GOT3 (cell line): ENCODE measurements around the gene UBE2Z.
"Not testable (repeated sequence)": the region's sequence is repeated elsewhere in the genome, so short reads cannot be mapped to it uniquely, and the experiment has no call there.

ENCODE experiments used
- DNase-seq: peaks from one replicate; lab custom pipeline; 2025; ENCODE audit warnings: mixed read lengths; lab: John Stamatoyannopoulos, UW

Gene UBE2Z

GRCh38 chr17:48908047-48908843, at the start of gene UBE2Z:
Gene UBE2Z (plus strand): TSS chr17:48908407. CDS start chr17:48908504, 97 bp downstream.
- DNase-seq, result peak; percentile 81

GRCh38 chr17:48860034-48860433, 48.2 kb upstream of the UBE2Z start:
- DNase-seq, result no peak

- no peak for DNase-seq
Observed at GRCh38 chr17:48860456-48860855, 47.8 kb upstream of the UBE2Z start.

- DNase-seq, result no peak
Observed at GRCh38 chr17:48868916-48869500, 39.2 kb upstream of the UBE2Z start.

GRCh38 chr17:48869821-48870318, 38.3 kb upstream of the UBE2Z start:
- DNase-seq, result no peak

GRCh38 chr17:48871035-48871550, 37.1 kb upstream of the UBE2Z start:
- no peak for DNase-seq

- DNase-seq, result no peak
Observed at GRCh38 chr17:48871551-48872351, 36.5 kb upstream of the UBE2Z start.

GRCh38 chr17:48872409-48872808, 35.8 kb upstream of the UBE2Z start:
- not testable (repeated sequence) for DNase-seq

- DNase-seq, result no peak
Observed at GRCh38 chr17:48873209-48873608, 35.0 kb upstream of the UBE2Z start.

- DNase-seq, result no peak
Observed at GRCh38 chr17:48873696-48874443, 34.3 kb upstream of the UBE2Z start.

GRCh38 chr17:48878920-48879898, 29.0 kb upstream of the UBE2Z start:
- no peak for DNase-seq

- no peak for DNase-seq
Observed at GRCh38 chr17:48882272-48882671, 25.9 kb upstream of the UBE2Z start.

- no peak for DNase-seq
Observed at GRCh38 chr17:48883171-48883570, 25.0 kb upstream of the UBE2Z start.

- no peak for DNase-seq
Observed at GRCh38 chr17:48890086-48890485, 18.1 kb upstream of the UBE2Z start.

GRCh38 chr17:48892940-48893645, 15.1 kb upstream of the UBE2Z start:
- DNase-seq, result no peak

GRCh38 chr17:48893646-48894508, 14.3 kb upstream of the UBE2Z start:
- DNase-seq, result no peak

- no peak for DNase-seq
Observed at GRCh38 chr17:48894886-48895285, 13.3 kb upstream of the UBE2Z start.

- DNase-seq, result no peak
Observed at GRCh38 chr17:48901241-48901640, 7.0 kb upstream of the UBE2Z start.

- DNase-seq, result no peak
Observed at GRCh38 chr17:48903401-48903800, 4.8 kb upstream of the UBE2Z start.
